NCI-H748 (cell line): ENCODE data around the gene ID4.

ENCODE experiments used
- DNase-seq: peaks from one replicate; lab custom pipeline; 2025; ENCODE audit not compliant: unreplicated experiment; lab: John Stamatoyannopoulos, UW

The ID4 gene, protein sequence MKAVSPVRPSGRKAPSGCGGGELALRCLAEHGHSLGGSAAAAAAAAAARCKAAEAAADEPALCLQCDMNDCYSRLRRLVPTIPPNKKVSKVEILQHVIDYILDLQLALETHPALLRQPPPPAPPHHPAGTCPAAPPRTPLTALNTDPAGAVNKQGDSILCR

DNA sequence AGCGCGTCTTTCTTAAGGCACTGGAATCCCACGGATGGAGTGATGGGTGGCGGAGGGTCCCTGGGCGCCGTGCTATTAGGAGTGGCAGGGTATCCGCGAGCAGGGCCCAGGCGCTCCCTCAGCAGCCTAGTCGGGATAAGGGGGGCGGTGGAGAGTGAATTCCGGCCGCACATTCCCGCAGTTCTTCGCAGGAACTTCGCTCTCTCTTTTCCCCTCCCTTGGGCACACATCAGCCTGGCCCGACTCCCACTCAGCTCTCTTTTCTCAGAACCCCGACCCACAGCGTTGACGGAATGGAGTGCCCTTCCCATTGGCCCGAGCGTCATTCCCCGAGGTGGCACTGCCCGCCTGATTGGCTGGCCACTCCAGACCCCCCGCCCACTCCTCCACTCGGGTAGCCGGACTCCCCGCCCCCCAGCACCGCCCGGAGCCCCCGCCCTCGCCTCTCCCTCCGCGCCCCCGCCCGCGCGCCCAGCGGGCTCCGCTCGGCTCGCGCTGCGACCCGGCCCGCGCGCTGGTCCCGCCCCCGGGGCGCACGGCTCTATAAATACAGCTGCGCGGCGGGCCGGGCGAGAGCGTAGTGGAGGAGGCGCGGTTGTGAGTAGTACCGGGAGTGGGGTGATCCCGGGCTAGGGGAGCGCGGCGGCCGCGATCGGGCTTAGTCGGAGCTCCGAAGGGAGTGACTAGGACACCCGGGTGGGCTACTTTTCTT lies at the start of gene ID4:
Gene ID4, plus strand, starts transcription at position 572 of the 712 bp plus-strand sequence. CDS start 385 bp downstream, outside the sequence.
- peak; percentile 99 for DNase-seq

DNA sequence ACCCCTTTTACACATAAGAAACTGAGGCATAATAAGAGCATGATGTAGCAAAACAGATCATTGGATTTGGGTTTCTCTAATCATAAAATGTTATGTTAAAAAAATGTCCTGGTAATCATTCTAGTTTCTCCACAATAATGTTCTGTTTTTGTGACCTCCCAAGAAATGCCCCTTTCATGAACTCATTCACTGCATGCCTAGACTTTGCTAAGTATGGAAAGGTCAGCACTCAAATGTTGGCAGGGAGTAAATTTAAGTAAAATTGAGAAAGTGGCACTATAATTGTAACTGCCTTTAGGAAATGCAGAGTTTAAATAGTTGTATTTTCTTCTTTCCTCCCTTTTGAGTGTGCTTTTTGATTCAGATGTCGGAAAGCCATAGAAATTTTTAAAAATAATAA lies 48.5 kb upstream of the ID4 start:
- DNase-seq, result no peak

DNA sequence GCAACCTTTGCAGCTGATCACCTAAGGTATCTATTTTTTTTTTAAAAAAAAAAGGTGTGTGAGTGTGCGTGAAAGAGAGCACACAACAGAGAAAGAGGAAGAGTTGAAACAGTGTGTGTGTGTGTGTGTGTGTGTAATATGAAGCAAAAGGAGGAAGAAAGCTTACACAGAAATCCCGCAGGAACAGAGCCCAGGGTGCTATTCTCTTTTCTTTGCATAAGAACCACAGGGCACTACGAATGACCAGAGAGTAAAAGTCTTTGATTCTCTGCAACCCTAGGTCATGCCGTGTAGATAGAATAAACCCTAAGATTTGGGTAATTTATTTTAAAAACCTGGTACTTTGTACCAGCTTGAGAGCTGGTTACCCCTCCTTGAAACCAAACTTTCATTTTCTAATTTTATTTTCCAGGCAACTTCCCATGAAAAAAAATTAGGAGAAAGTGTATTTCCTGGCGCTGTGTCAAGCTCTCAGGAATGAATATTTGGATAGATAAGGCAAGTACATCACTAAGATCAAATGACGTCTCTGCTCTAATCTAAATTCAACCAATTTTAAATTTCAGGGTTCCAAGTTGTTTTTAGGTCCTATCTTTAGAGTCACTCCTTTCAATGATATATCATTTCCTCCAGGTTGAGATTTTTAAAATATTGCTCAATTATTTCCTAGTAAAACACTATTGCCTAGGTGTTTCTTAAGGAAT lies 47.9 kb upstream of the ID4 start:
- DNase-seq, result no peak

DNA sequence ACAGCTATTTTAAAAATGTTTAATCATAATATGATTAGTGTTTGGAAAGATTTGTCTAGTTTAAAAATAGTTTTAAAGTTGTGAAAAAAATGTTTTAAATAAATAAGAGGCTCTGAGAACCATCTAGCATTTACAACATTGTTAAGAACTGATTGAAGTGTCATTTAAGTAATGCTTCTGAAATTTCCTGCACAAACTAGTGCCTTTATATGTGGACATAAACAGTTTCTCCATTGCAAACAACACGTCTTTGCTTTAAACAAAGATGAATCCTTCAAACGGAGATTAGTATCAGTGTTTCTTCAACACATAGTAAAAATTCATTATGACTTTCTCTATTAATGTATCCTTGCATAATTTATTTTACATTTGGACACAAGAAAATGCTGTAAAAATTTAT lies 45.9 kb upstream of the ID4 start:
- DNase-seq, result no peak

DNA sequence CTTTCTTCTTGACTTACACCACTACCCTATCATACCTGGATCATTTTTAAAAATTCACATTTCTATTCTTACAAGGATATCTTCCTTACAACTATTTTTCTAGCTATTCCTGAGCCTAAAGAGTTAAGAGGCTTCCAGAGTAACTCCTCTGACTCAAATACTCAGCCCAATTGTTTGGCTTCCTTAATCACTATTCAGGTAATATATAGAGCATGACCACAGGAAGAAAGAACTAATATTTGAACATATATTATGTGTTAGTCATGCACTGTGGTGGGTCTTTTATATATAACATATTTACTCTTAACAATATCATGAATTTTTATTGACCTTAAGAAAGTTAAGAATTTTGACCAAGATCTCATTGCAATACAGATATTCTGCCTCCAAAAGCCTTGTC lies 42.0 kb upstream of the ID4 start:
- no peak for DNase-seq

DNA sequence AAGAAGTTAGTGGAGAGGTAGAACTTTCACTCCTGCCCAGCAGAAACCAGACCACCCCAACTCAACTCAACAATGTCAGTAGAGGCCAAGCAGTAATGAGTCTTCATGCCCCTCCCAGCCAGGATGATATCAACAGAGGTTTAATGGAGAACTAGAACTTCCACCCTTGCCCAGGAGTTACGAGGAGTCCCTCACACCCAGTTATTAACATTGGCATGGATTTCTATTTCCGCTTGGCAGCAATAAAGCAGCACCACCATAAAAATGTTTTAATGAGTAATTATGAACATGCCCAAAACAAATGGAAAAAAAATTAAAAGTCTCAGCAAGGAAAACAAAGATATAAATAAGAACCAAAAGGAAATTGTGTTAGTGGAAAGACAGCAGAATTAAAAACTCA lies 40.7 kb upstream of the ID4 start:
- no peak for DNase-seq

DNA sequence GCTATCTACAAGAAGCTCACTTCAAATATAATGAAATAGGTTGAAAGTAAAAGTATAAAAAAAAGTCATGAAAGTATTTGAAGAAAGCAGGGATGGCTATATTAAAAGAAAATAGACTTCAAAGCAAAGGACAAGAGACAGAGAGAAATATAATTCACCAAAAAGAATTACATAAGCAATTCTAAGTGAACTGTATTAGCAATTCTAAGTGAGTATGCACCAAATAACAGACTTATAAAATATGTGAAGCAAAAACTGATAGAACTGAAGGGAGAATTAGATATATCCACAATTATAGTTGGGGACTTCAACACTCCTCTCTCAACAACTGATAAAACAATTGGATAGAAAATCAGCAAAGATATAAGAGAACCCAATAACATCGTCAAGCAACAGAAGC lies 38.8 kb upstream of the ID4 start:
- peak; percentile 22 for DNase-seq

DNA sequence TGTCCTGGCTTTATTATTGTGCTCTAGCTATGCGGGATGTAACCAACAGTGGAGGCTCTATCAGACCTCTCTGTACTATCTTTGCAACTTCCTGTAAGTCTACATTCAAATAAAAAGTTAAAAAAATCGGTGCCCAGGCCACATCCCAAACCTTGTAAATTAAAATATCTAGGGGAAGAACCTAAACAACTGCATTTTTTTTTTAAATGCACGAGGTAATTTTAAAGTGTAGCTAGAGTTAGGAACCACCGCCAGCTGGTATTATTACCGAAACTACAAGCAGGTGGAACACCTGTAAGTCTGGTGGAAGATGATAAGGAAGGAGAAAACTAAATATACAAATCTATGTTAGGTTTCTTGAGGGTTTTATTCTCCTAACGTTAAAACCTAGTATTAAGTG lies 34.5 kb upstream of the ID4 start:
- no peak for DNase-seq

DNA sequence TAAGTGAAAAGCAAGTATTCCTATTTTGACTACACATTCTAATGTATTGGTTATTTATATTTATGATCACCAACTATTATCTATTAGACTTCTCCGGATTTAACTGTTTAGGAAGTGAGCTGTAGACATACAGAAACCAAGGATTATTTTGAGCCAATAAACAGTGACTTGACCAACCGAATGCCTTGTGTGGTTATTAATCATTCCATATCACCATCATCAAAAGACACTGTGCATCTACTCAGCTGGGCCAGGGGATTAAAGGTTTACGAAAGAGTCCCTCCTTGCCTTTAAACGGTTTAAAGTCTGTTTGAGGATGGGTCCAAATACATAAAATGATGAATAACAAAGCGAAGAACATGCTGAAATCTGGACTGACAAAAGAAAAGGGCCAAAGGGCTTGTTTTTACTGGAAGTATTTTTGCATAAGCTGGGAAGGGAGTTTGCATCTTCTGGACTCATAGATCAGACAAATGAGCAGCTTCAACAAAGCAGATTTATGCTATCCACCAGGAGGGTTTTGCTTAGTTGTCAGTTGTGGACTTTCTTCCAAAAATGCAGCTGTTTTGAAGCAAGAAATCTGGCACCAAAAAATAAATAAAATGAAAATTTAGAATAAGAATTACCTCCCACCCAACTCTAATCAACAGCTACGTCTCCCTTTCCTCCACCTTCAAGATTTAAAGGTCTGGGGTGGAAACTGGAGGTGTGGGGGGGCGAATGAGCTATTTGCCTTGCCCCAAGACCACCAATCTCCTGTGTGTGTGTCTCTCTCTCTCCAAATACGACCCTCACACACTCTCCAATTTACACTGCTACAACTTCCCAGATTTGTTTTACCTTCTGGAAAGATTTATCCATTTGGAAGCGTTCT lies 33.6 kb upstream of the ID4 start:
- peak; percentile 60 for DNase-seq

DNA sequence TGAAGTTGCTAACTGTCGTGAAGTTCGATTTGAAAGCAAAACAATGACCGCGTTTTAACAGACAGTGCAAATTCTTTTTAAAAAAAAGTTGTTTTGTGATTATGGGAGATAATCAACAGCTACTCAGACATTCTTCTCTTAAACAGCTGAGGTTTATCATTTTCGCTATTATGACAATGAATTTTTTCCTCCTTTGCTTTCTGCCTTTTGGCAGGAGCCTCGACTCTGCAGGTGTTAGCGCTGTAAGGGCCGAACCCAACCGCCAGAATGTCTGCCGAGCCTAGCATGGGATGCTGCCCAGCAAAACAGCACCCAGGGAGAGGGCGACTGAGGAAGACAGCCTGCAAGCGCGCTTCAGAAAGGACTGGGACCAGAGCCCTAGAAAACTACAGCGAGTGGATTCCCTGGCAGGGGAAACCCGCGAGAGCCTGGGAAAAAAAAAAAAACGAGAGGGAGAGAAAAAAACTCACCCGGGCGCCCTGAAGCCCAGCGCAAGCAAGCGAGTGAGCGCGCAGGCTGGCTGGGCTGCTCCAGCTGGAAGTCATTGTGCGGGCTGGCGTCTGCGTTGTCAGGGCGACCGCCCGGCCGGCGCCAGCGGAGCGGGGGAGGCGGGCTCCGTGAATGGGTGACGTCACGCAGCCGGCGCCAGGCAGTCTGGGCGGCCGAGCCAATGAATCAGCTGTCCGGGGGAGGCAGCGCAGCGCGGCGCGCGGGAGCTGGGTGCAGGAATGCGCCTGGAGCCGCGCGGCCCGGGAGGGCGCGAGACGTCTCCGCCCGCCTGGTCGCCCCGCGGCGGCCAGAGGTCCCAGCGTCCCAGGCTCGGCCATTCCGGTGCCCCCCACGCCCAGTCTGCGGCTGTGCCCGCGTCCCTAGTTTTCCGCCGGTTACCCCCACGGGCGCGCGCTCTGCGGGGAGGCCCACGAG lies 32.7 kb upstream of the ID4 start:
- DNase-seq, result peak; percentile 99

DNA sequence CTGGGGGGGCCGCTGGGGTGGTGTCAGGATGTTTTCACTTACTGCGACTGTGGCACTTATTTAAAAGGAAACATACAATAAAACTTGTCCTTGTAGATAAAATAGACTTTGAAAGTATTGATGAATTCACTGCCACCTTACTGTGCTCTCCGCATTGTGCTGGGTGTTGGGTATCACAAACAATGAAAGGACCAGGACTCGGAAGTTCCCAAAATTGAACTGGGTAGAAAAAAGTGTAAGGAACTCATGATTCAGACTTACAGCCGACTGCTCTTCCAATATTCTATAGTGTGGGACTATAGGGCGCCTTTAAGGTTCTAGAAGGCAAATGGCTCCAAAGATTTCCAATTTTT lies 32.1 kb upstream of the ID4 start:
- peak; percentile 76 for DNase-seq

DNA sequence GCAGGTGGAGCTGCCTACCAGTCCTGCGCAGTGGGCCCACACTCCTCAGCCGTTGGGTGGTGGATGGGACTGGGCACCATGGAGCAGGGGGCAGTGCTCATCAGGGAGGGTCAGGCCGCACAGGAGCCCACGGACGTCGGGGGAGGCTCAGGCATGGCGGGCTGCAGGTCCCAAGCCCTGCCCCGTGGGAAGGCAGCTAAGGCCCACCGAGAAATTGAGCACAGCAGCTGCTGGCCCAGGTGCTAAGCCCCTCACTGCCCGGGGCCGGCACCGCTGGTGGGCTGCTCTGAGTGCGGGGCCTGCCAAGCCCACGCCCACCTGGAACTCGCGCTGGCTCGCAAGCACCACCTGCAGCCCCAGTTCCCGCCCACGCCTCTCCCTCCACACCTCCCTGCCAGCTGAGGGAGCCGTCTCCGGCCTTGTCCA lies 30.2 kb upstream of the ID4 start:
- DNase-seq, result no peak

DNA sequence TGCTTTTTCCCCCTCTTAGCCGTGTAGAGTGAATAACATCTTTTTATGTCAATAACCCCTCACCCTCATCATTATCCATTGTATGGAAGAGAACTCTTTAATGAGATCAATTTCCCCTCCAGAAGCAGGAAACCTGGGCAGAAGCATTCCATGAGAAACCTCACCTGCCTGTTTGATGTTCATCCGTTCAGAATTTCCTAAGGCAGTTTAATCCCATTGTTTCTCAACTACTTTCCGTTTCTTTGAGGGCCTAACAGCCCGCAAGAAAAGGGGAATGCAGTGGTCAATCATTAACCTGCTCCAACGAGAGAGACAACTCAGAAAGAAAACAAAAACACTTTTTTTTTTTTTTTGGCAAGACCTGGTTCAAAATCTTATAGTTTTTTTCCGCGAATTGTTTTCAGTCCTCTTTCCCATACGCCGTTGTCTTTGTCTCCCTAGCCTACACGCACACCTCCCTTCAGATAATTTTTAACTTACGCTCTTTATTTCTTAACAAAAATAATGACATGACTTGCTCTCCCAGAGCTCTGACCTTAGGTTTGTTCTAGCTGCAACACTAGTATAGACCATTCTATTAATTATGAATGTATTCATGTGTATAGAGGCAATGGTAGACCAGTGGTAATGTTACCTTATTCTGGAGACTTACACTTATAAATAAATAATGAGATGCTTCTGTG lies 25.6 kb upstream of the ID4 start:
- peak; percentile 54 for DNase-seq

DNA sequence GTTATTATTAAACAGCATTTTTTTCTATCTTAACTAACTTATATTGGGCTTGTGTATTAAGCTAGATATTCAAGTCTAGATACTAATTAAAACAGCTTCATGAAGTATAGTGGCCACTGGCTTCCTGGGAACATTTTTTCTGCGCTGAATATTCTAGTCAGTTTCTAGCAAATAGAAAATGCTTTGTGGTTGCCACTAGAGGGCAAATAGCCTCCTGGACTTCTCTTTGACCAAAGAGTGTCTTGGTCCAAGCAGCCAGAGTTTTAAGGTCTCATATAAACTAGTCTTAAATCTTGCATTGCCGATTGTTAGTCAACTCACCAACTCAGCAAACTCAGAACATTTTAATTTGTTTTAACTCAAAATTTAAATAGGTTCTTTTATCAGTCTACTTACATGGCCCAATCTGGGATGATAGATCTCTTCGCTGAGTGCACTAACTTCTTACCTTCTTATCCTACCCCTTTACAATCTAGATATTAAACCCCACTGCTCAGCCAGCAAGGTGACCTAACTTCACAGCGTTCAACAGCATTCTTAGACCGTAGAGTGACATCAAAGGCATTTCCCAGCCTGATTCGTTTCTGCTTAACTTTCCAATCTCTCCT lies 24.6 kb upstream of the ID4 start:
- DNase-seq, result peak; percentile 71

DNA sequence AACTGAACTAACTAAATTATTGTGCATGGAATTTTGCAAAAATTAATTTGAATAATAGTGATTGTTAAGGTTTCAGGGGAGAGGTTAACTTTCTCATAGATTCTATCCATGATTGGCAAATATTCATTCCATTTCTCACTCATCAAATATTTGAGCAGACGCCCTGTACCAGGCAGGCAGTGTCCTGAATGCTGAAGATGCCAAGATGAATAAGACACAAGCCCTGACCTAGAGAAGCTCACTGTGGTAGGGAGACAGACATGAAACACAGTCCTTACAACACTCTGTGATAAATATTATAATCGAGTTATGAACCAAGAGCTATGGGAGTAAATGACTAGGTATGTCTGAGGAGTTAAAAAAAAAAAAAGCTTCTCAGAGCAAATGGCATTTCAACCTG lies 18.4 kb upstream of the ID4 start:
- no peak for DNase-seq

DNA sequence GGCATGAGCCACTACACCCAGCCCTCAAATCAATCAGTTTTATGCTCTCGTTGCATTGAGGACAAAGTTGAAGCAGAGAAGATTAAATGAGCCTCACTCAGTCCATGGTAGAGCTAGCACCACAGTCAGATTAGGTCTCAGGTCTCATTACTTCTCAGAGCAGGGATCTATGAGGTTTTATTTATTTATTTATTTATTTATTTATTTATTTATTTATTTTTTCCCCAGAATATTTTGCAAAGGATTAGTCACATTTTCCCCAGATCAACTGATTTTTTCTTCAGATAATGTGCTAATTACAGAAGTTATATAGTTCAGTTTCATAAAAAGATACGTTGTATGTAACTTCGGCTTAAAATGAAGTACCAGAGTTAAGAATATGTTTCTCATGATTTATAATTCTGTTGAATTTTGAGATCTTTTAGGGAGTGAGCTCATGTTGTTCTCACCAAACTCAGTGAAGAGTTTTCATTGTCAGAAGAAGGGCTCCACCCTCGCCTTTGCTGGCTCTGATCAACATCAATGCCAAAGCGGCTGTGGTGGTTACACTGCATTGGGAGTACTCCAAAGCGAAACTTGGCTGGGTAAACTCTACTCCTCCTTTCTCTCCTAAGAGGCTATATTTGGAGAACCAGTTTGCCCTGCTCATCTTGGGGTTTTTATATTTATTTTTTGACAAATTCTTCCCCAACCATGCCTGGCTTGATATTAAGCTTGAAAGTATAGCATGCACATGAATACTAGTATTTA lies 12.9 kb upstream of the ID4 start:
- no peak for DNase-seq

DNA sequence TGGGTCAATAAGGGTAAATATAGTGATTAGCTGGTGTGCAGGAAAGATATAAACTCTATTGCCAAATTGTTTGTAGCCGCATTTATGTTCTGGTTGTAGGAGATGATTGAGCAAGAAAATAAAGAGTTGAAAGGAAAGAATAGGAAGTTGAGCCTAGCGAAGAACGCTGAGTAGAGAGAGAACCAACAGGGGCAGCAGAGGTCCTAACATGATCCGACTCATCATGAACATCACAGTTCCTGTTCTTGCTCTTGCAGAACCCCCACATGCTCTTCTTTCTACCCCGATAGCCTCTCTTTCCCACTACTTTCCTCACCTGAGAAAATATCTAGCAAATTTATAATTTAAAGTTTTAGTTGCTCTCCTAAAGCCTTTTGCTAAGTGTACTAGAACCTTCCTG lies 9.9 kb upstream of the ID4 start:
- DNase-seq, result no peak

DNA sequence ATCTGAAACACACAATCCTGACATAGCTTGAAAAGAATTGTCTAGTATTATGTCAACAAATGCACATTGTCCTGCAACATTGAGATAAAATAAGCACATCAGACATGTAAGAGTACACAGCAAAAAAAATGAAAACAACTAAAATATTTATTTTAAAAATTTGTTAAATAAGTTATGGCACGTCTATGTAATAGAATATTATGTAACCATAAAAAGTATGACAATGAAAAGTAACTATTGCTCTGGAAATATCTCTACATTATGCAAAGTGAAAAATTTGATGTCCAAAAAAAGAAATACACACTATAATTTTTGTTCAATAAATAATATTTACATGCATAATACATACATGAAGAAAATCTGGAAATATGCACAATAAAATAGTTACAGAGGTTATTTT lies 9.3 kb upstream of the ID4 start:
- DNase-seq, result no peak

DNA sequence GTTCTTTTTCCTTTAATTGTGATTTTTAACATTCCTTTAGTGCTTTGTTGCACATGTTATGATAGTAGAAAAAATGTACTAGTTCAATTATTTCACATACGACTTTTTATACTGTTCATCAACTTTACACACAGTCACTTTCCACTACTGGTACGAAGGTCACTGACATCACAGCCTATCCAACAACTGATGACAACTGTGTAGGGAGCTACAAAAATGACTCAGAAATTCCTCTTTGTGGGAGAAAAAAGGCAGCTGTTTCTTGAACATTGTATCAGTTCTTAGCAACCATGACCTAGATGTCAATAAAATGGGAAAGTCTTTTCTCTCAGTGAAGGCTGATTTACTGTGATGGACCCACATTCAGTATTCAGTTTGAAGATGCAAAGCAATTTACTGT lies 7.0 kb upstream of the ID4 start:
- DNase-seq, result no peak
